GM12878 (cell line): ENCODE measurements around the gene GMPPA. TPM values are rescaled to one million over a fixed set of nuclear protein-coding genes. Genes with fewer than 3 reads are reported as not detected.

ENCODE experiments used
- ATAC-seq: fragments of 200-7000 bp; cut with Tn5 transposase; 3 replicates; pipeline ENCODE4 v1.9.1; 2020; ENCODE audit warnings: mild to moderate bottlenecking, moderate library complexity
- BruUV-seq: library from RNA; stranded (reverse); fragments of 400-500 nt; replicated peaks from 2 replicates; lab custom pipeline; 2021; lab: Mats Ljungman, UMichigan
- CTCF ChIA-PET: fragments of 300-600 bp; sonication (Branson Sonifier 250); formaldehyde crosslinking; extraction: SDS; loops from one replicate; lab custom pipeline; 2021; ENCODE audit warnings: inconsistent platforms; lab: Yijun Ruan, JAX
- POLR2A ChIA-PET: fragments of 350-600 bp; formaldehyde crosslinking; extraction: SDS; loops from one replicate; lab custom pipeline; 2021; ENCODE audit warnings: inconsistent platforms; lab: Charles Lee
- RAD21 ChIA-PET: fragments of 300-600 bp; sonication (Branson Sonifier 250); formaldehyde crosslinking; loops from one replicate; lab custom pipeline; 2023; ENCODE audit warnings: antibody characterized with exemption; ENCODE audit not compliant: unreplicated experiment; lab: Charles Lee
- SMC1A ChIA-PET: fragments of 300-600 bp; sonication (Branson Sonifier 250); formaldehyde crosslinking; loops from one replicate; lab custom pipeline; 2023; ENCODE audit not compliant: unreplicated experiment, uncharacterized antibody; lab: Charles Lee
- DNase-seq: peaks from one replicate; pipeline ENCODE4 v3.0.0-alpha.2; 2011; ENCODE audit warnings: low read depth, low spot score
- FAIRE-seq: peaks from 3 replicates; lab custom pipeline; 2011; peaks lifted over from hg19 to GRCh38; lab: Jason Lieb, UNC
- H2AFZ ChIP-seq: 2 replicates; pipeline ENCODE4 v1.6.0; 2011; ENCODE audit warnings: low read depth, low read length, control low read depth; ENCODE audit not compliant: control insufficient read depth
- H3K27ac ChIP-seq: 2 replicates; pipeline ENCODE4 v1.5.1; 2011; ENCODE audit warnings: control low read depth; ENCODE audit not compliant: control insufficient read depth, insufficient read depth
- H3K27me3 ChIP-seq, 2 experiments: replicated peaks in 1 of 2; 2 replicates each; pipeline versions ENCODE4 v1.6.0 to v1.6.1; 2011; ENCODE audit warnings: low read length in 1 of 2; ENCODE audit not compliant: control insufficient read depth in 2 of 2, insufficient read depth in 2 of 2
- H3K36me3 ChIP-seq, 2 experiments: 2 replicates each; pipeline ENCODE4 v1.5.1; 2011; ENCODE audit warnings: low read length in 1 of 2; ENCODE audit not compliant: control insufficient read depth in 2 of 2, insufficient read depth in 2 of 2
- H3K4me1 ChIP-seq: 2 replicates; pipeline ENCODE4 v1.6.1; 2011; ENCODE audit warnings: mild to moderate bottlenecking, low read length, moderate library complexity, mixed read lengths; ENCODE audit not compliant: control insufficient read depth, insufficient read depth
- H3K4me2 ChIP-seq: 2 replicates; pipeline ENCODE4 v1.6.0; 2011; ENCODE audit warnings: control low read depth; ENCODE audit not compliant: control insufficient read depth, insufficient read depth
- H3K4me3 ChIP-seq: fragments of 200-600 bp; sonication (generic); 2 replicates; pipeline ENCODE4 v1.5.1; 2016
- H3K79me2 ChIP-seq: 2 replicates; pipeline ENCODE4 v1.6.0; 2011; ENCODE audit warnings: low read length; ENCODE audit not compliant: control insufficient read depth, insufficient read depth
- H3K9ac ChIP-seq: 2 replicates; pipeline ENCODE4 v1.8.0; 2011; ENCODE audit warnings: low read length, control low read depth, mixed read lengths; ENCODE audit not compliant: control insufficient read depth, insufficient read depth
- H3K9me3 ChIP-seq: replicated peaks from 3 replicates; pipeline ENCODE4 v1.5.1; 2011; ENCODE audit warnings: mild to moderate bottlenecking, low read length; ENCODE audit not compliant: control insufficient read depth, insufficient read depth
- H4K20me1 ChIP-seq: 2 replicates; pipeline ENCODE4 v1.6.0; 2011; ENCODE audit not compliant: control insufficient read depth, insufficient read depth
- NR2C2 ChIP-seq: IDR thresholded peaks from 2 replicates; pipeline ENCODE4 v1.6.1; 2011; ENCODE audit warnings: borderline replicate concordance, low read depth; ENCODE audit not compliant: control insufficient read depth, insufficient read length
- SUZ12 ChIP-seq: fragments of 200-600 bp; sonication (generic); IDR thresholded peaks from one replicate; pipeline ENCODE4 v1.6.1; 2018; ENCODE audit warnings: antibody characterized with exemption, mild to moderate bottlenecking; ENCODE audit not compliant: unreplicated experiment
- WGBS: methylation state at CpG from one replicate; pipeline ENCODE4 v1.1.6; 2016; ENCODE audit warnings: low lambda C conversion rate; ENCODE audit not compliant: insufficient replicate concordance, insufficient coverage; ENCODE audit errors: missing lambda C conversion rate; 5-methylcytosine and 5-hydroxymethylcytosine counted together
- in situ Hi-C: fragments of 300-500 bp; cut with MboI; formaldehyde crosslinking; loops from 9 replicates; pipeline ENCODE4 v1.14.3; 2018; ENCODE audit warnings: mixed read lengths
- intact Hi-C: fragments of 100-400 bp; cut with micrococcal nuclease; formaldehyde crosslinking; loops from one replicate; pipeline ENCODE4 v1.14.2; 2022; ENCODE audit not compliant: unreplicated experiment
- polyA plus RNA-seq, 11 experiments: library from polyadenylated mRNA; depleted of rRNA in 4 of 11; unstranded in 6 of 11; stranded (reverse) in 5 of 11; fragments of >200 nt; fragmentation: Nextera tagmentation in 4 of 11; fragmentation: Illumina TruSeq in 1 of 11; extraction: Ambion mirVana in 4 of 11; extraction: Trizol in 1 of 11; gene quantifications; 1 replicate in 1 of 11; 2 replicates in 10 of 11; pipeline versions ENCODE4 v1.2.1 to v1.2.3, GENCODE V29; 2011 to 2016; ENCODE audit warnings: inconsistent platforms in 2 of 11, missing spikeins in 2 of 11, low read depth in 1 of 11
- total RNA-seq, 4 experiments: library from RNA; depleted of rRNA in 3 of 4; stranded (reverse); fragments of >200 nt in 3 of 4; fragmentation: Illumina TruSeq in 1 of 4; extraction: Trizol in 1 of 4; gene quantifications; 2 replicates each; pipeline versions ENCODE4 v1.2.1 to v1.2.3, GENCODE V29; 2013 to 2021
- TF ChIP-seq, protein P1 (sequence below): fragments of 450-650 bp; formaldehyde crosslinking; IDR thresholded peaks from 2 replicates; pipeline ENCODE4 v1.4.0; 2020; ENCODE audit warnings: mild to moderate bottlenecking, moderate library complexity

The GMPPA gene
- total and polyA plus RNA-seq, 10 of the 15 experiments (the other 5 are each of a cell fraction or from before 2014, with no cell fraction given), result 1.9 to 83.2 (median 45.0) TPM

DNA sequence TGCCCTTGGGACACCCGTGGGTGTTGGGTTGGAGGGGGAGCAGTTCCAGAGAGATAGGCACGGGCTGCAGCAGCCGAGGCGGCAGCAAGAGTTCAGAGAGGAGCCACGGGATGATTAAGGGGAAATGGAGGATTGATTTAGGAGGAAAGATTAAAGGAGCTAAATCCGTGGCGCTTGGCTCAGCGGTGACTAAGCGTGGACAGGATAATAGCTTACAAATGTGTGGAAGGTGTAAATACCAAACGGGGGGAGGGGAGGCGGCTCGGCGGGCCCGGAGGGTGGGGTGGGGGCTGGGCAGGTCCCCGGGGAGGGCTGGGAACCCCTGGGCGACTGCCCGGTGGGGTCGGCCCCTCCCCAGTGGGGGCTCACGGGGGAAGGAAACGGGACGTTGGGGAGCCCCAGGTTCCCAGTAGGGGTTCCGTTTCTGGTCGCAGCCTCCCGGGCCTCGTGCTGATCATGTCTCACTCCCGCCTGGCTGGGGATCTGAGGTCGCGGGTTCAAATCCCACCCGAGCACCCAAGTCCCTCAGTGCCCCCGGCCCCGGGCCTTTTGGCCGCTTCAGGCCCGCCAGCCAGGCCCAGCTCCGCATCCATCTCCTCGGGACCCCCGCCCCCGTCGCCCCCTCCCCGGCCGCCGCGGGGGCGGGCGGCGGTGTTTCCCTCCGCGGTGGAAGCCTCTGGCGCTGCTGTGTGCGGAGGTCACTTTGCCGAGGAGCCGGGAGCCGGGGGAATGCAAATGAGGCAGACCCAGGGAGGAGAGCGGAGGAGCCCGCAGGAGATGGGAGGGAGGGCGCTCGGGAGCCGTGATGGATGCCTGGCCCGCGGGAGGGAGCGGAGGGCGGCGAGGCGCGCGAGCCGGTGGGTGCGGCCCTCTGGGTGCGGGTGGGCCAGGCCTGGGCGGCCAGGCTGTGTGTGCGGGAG, 23.7 kb downstream of the GMPPA start:
- RAD21 ChIA-PET, result no interaction called here
- no peak for FAIRE-seq
- peak; percentile 91 for TF ChIP-seq SUZ12
- no peak for TF ChIP-seq NR2C2
- no peak overlapping the region for H3K4me3 ChIP-seq
- H3K9me3 ChIP-seq, result no peaks in the 10 kb centered on the region
- WGBS, result 6% methylated on average over 32 of the region's 70 CpGs
- no peaks in the 10 kb centered on the region for H3K79me2 ChIP-seq
- no TSS peak for BruUV-seq
- H3K27me3 ChIP-seq, result peaks cover 18% of the 10 kb centered on the region in 2 experiments
- in situ Hi-C loops (no loop called here), intact Hi-C loops (no loop called here)
- SMC1A ChIA-PET, result interaction anchor here (0.9 kb wide), 1 partner anchor 8 kb away, joined by 3 read pairs; no protein-coding TSS in a partner anchor
- no peak overlapping the region for H3K27ac ChIP-seq
- H3K4me2 ChIP-seq, result no peak overlapping the region
- no peak for DNase-seq
- no peak for ATAC-seq
- H3K4me1 ChIP-seq, result no peaks in the 10 kb centered on the region
- no peaks in the 10 kb centered on the region for H4K20me1 ChIP-seq
- CTCF ChIA-PET, result interaction anchor here (1.2 to 10.8 kb wide), 2 partner anchors 18 to 26 kb away, joined by 3 to 224 read pairs; partner anchors contain the start of gene GMPPA
- POLR2A ChIA-PET, result no interaction called here
- no peak overlapping the region for H3K9ac ChIP-seq
- H2AFZ ChIP-seq, result no peak overlapping the region
- no peaks in the 10 kb centered on the region for H3K36me3 ChIP-seq

DNA sequence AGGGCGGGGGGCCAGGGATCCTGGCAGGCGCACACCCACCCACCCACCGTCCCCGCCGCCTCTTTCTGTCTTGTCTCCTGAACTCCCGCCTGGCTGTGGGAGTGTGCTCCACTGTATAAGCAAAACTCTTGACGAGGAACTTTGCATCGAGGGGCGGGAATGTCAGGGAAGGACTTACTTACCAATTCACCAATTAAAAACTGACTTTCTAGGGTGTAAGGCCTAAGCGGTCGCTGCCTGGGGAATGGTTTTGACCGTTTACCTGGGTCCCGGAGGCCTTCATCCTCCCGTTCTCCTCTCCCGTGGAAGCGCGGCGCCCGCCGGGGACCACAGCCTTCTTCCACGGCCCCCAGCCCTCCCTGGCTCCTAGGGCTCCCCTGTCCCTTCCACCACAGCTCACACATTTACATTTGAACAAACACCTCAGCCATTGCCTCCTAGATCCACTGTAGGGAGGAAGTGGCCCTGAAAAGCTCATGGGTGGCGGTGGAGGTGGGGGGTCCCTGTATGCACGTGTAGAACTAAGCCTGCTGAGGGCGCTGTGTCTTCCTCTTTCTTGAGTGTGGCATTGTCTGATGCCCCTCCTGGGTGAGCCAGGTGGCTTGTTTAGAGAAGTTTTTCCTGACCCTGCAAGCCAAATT, 24.5 kb downstream of the GMPPA start:
- Histone ChIP-seq H2AFZ (no peak overlapping the region), H3K9ac (no peak overlapping the region), H3K79me2 (no peaks in the 10 kb centered on the region), H3K4me1 (no peaks in the 10 kb centered on the region)
- no peak for ATAC-seq
- in situ Hi-C loops, result no loop called here
- TF ChIP-seq, protein P1, sequence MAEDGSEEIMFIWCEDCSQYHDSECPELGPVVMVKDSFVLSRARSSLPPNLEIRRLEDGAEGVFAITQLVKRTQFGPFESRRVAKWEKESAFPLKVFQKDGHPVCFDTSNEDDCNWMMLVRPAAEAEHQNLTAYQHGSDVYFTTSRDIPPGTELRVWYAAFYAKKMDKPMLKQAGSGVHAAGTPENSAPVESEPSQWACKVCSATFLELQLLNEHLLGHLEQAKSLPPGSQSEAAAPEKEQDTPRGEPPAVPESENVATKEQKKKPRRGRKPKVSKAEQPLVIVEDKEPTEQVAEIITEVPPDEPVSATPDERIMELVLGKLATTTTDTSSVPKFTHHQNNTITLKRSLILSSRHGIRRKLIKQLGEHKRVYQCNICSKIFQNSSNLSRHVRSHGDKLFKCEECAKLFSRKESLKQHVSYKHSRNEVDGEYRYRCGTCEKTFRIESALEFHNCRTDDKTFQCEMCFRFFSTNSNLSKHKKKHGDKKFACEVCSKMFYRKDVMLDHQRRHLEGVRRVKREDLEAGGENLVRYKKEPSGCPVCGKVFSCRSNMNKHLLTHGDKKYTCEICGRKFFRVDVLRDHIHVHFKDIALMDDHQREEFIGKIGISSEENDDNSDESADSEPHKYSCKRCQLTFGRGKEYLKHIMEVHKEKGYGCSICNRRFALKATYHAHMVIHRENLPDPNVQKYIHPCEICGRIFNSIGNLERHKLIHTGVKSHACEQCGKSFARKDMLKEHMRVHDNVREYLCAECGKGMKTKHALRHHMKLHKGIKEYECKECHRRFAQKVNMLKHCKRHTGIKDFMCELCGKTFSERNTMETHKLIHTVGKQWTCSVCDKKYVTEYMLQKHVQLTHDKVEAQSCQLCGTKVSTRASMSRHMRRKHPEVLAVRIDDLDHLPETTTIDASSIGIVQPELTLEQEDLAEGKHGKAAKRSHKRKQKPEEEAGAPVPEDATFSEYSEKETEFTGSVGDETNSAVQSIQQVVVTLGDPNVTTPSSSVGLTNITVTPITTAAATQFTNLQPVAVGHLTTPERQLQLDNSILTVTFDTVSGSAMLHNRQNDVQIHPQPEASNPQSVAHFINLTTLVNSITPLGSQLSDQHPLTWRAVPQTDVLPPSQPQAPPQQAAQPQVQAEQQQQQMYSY (CRISPR knock-in tag), result no peak
- TF ChIP-seq, all 136 proteins: peak for 0
- ChIA-PET SMC1A (no interaction called here), CTCF (interaction anchor here (0.9 to 10.8 kb wide), 3 partner anchors 17 to 121 kb away, joined by 3 to 224 read pairs (median 3); partner anchors contain the start of gene GMPPA), RAD21 (no interaction called here), POLR2A (no interaction called here)
- intact Hi-C loops, result no loop called here
- no peaks in the 10 kb centered on the region for H3K36me3 ChIP-seq
- H3K9me3 ChIP-seq, result no peaks in the 10 kb centered on the region
- no TSS peak for BruUV-seq
- DNase-seq, result no peak
- peaks cover 16 to 18% of the 10 kb centered on the region in 2 experiments for H3K27me3 ChIP-seq
- H3K27ac ChIP-seq, result no peak overlapping the region
- no peak for FAIRE-seq
- no peak overlapping the region for H3K4me2 ChIP-seq
- no peaks in the 10 kb centered on the region for H4K20me1 ChIP-seq
- 21% methylated on average over 20 of the region's 24 CpGs for WGBS
- no peak overlapping the region for H3K4me3 ChIP-seq
